ENCODE results near the gene MYLIP.

GRCh38 chr6:16196260-16196983 is 67.5 kb downstream of the MYLIP start:
- TF ChIP-seq EZH2 (IDR thresholded peaks at IDR 0.05; ENCODE audit: low read depth, unreplicated experiment) (no peak), EZH2phosphoT487 (IDR thresholded peaks at IDR 0.05; ENCODE audit: unreplicated experiment) (no peak), CTCF (conservative IDR thresholded peaks at IDR 0.05; ENCODE audit: low read depth in 2 of 2) (no peak), POLR2AphosphoS5 (IDR thresholded peaks at IDR 0.05; ENCODE audit: low read depth) (no peak), CREB1 (CRISPR knock-in tag; IDR thresholded peaks at IDR 0.05; ENCODE audit: low read depth) (no peak)
- TF ChIP-seq, protein P1, sequence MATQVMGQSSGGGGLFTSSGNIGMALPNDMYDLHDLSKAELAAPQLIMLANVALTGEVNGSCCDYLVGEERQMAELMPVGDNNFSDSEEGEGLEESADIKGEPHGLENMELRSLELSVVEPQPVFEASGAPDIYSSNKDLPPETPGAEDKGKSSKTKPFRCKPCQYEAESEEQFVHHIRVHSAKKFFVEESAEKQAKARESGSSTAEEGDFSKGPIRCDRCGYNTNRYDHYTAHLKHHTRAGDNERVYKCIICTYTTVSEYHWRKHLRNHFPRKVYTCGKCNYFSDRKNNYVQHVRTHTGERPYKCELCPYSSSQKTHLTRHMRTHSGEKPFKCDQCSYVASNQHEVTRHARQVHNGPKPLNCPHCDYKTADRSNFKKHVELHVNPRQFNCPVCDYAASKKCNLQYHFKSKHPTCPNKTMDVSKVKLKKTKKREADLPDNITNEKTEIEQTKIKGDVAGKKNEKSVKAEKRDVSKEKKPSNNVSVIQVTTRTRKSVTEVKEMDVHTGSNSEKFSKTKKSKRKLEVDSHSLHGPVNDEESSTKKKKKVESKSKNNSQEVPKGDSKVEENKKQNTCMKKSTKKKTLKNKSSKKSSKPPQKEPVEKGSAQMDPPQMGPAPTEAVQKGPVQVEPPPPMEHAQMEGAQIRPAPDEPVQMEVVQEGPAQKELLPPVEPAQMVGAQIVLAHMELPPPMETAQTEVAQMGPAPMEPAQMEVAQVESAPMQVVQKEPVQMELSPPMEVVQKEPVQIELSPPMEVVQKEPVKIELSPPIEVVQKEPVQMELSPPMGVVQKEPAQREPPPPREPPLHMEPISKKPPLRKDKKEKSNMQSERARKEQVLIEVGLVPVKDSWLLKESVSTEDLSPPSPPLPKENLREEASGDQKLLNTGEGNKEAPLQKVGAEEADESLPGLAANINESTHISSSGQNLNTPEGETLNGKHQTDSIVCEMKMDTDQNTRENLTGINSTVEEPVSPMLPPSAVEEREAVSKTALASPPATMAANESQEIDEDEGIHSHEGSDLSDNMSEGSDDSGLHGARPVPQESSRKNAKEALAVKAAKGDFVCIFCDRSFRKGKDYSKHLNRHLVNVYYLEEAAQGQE (IDR thresholded peaks at IDR 0.05; ENCODE audit: unreplicated experiment) = no peak
